Omental fat pad (tissue), 4 donors: ENCODE results near the gene NUTM2D. TPM values are rescaled to one million over a fixed set of nuclear protein-coding genes. Genes with fewer than 3 reads are reported as not detected.
"Not testable (repeated sequence)": the region's sequence is repeated elsewhere in the genome, so short reads cannot be mapped to it uniquely, and the experiment has no call there.

Experiments used
- ATAC-seq: fragments of 150-250 bp; one replicate; pipeline ENCODE4 v1.9.1; 2016; ENCODE audit warnings: mild to moderate bottlenecking, moderate library complexity; ENCODE audit not compliant: low FRiP score
- DNase-seq: peaks from one replicate; pipeline ENCODE4 v3.0.0-alpha.2; 2019; ENCODE audit warnings: low spot score
- small RNA-seq: library from RNA; depleted of rRNA; stranded (forward); fragments of <200 nt; gene quantifications from one replicate; pipeline ENCODE3, GENCODE V24; 2016
- total RNA-seq, 4 donors: library from RNA; depleted of rRNA; stranded (reverse); fragments of >200 nt; gene quantifications; one replicate each; pipeline ENCODE4 v1.1.0, GENCODE V29; 2016

NUTM2D gene
- total RNA-seq, 4 donors from 2014 or later: 2.3 to 3.9 (median 2.7) TPM

GRCh38 chr10:87355110-87355509 is 2.4 kb upstream of the NUTM2D start:
- not testable (repeated sequence) for ATAC-seq, DNase-seq

DNA sequence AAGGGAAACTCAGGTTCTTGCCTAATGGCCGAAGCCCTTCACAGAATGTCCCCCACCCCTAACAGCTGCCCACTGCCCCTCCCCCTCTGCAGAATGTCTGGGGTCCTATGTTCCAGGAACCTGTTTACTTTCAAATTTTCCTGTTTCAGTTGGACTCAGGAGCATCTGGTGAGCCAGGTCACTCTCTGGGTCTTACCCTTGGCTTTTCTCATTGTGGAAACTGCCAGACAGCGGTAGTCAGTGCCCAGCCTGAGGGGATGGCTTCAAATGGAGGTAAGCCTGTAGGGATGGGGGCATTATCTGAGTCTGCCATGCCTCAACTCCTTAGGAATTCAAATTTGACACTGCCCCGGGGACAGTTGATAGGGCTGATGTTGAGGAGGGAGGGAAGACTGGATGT is 615 bp downstream of the NUTM2D start:
- DNase-seq, ATAC-seq: not testable (repeated sequence)

GRCh38 chr10:87369514-87370112 is 12.1 kb downstream of the NUTM2D start:
- ATAC-seq, DNase-seq: not testable (repeated sequence)

GRCh38 chr10:87374091-87374490 is 16.5 kb downstream of the NUTM2D start:
- not testable (repeated sequence) for DNase-seq

GRCh38 chr10:87379115-87379514 is 21.6 kb downstream of the NUTM2D start:
- not testable (repeated sequence) for DNase-seq, ATAC-seq

More at GRCh38 chr10:87374091-87374490, 16.5 kb downstream of the NUTM2D start:
- not testable (repeated sequence) for ATAC-seq

GRCh38 chr10:87383149-87383857 is 25.8 kb downstream of the NUTM2D start:
- not testable (repeated sequence) for DNase-seq, ATAC-seq

GRCh38 chr10:87384283-87384682 is 26.7 kb downstream of the NUTM2D start:
- DNase-seq, ATAC-seq: not testable (repeated sequence)

- ATAC-seq: peak; percentile 52
- DNase-seq: not testable (repeated sequence)
Observed at GRCh38 chr10:87385762-87386360, 28.3 kb downstream of the NUTM2D start.

- DNase-seq, ATAC-seq: not testable (repeated sequence)
Observed at GRCh38 chr10:87391360-87391759, 33.8 kb downstream of the NUTM2D start.

DNA sequence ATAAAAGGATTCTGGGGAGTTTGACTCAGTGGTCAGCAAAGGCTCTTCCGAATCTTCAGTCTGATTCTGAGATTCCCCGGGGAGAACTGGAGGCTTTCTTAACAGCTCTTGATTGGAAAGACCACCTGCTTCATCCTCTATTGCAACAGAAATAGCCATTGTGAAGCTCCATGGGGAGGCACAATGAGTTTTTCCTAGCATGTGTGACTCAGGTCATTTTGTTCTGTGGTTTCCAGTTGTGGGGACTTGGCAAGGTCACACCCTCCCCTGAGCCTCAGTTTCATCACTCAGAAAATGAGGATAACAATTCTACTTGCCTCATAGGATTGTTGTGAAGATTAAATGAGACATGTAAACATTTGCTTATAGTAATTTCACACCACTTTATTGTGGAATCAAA is 38.7 kb downstream of the NUTM2D start:
- ATAC-seq, DNase-seq: not testable (repeated sequence)

DNA sequence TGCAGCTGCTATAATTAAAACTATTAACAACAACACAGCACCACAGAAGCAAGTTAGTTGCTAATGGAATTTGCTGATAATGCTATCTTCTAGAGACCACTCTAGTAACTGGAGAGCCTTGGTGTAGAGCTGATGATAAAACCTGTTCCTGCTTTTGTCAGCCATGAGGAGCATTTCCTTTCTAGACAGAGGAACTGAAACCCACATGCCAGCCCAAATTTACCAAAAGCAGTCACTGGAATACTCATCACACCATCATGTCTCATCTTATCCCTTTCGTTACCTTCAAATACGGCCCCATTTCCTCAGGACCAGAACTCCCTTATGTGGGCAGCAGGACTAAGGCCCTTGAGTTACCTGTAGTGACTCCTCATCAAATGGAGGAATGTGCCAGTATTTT is 40.9 kb downstream of the NUTM2D start:
- not testable (repeated sequence) for ATAC-seq, DNase-seq

GRCh38 chr10:87407516-87408467 is 50.2 kb downstream of the NUTM2D start:
- not testable (repeated sequence) for DNase-seq, ATAC-seq

- ATAC-seq, DNase-seq: not testable (repeated sequence)
Observed at GRCh38 chr10:87413921-87414320, 56.4 kb downstream of the NUTM2D start.

Small RNA genes lying within 50 kb of the gene (small RNA-seq; reads per million reads assigned to genes)
- not detected for gene AL355334.1

Other genes starting within 250 kb of the NUTM2D start
- gene NUTM2A, start 132.3 kb upstream of the NUTM2D start, total RNA-seq: 1 to 10 TPM in 2 of 4 donors, under 1 TPM in 2; 0.48 to 3.3 (median 0.98) TPM
- 10 to 100 TPM in 3 of 4 donors, 1 to 10 TPM in 1; 9.4 to 20.5 (median 15.7) TPM for gene MINPP1, start 147.1 kb downstream of the NUTM2D start, total RNA-seq